Endothelial cell of umbilical vein (primary cell): ENCODE measurements around the gene OPA3. TPM values are rescaled to one million over a fixed set of nuclear protein-coding genes. Genes with fewer than 3 reads are reported as not detected.

Experiments used
- BruUV-seq: library from RNA; stranded (reverse); fragments of 400-500 nt; replicated peaks from 2 replicates; lab custom pipeline; 2021; lab: Mats Ljungman, UMichigan
- CTCF ChIA-PET: fragments of 300-600, 350-600 bp; sonication (Branson Sonifier 250); formaldehyde crosslinking; loops from one replicate; lab custom pipeline; 2021; ENCODE audit warnings: antibody characterized with exemption, inconsistent platforms; lab: Charles Lee
- POLR2A ChIA-PET: fragments of 300-600, 350-600 bp; sonication (Branson Sonifier 250); formaldehyde crosslinking; loops from one replicate; lab custom pipeline; 2021; ENCODE audit warnings: antibody characterized with exemption, inconsistent platforms; lab: Charles Lee
- DNase-seq: peaks from one replicate; pipeline ENCODE4 v3.0.0-alpha.2; 2011; ENCODE audit warnings: low read depth, low spot score
- FAIRE-seq: peaks from 2 replicates; lab custom pipeline; 2011; peaks lifted over from hg19 to GRCh38; lab: Jason Lieb, UNC
- H2AFZ ChIP-seq: 2 replicates; pipeline ENCODE4 v1.6.0; 2012; ENCODE audit warnings: low read depth, low read length, control low read depth, inconsistent platforms
- H3K27ac ChIP-seq: 2 replicates; pipeline ENCODE4 v1.5.1; 2011; ENCODE audit warnings: low read depth, mild to moderate bottlenecking, control low read depth, low read length, moderate library complexity; ENCODE audit not compliant: insufficient read depth
- H3K27me3 ChIP-seq, 2 experiments: 2 replicates each; pipeline versions ENCODE4 v1.6.0 to v1.6.1; 2011; ENCODE audit warnings: low read length in 2 of 2, mixed read lengths in 1 of 2; ENCODE audit not compliant: control insufficient read depth in 2 of 2, insufficient read depth in 2 of 2
- H3K36me3 ChIP-seq, 2 experiments: 2 replicates in 1 of 2; 3 replicates in 1 of 2; pipeline ENCODE4 v1.5.1; 2011; ENCODE audit warnings: low read length in 2 of 2, mild to moderate bottlenecking in 1 of 2, moderate library complexity in 1 of 2; ENCODE audit not compliant: control insufficient read depth in 2 of 2, insufficient read depth in 2 of 2; ENCODE audit errors: extremely low read depth in 1 of 2
- H3K4me1 ChIP-seq: 3 replicates; pipeline ENCODE4 v1.5.1; 2011; ENCODE audit warnings: mild to moderate bottlenecking, low read length; ENCODE audit not compliant: control insufficient read depth, insufficient read depth; ENCODE audit errors: extremely low read depth
- H3K4me2 ChIP-seq: 2 replicates; pipeline ENCODE4 v1.6.1; 2011; ENCODE audit warnings: low read length, control low read depth, mixed read lengths; ENCODE audit not compliant: insufficient read depth
- H3K4me3 ChIP-seq, 3 experiments: fragments of 200-600 bp in 1 of 3; sonication (generic), shearing (Covaris generic) in 1 of 3; replicated peaks in 1 of 3; 2 replicates each; pipeline ENCODE4 v1.5.1; 2011 to 2016; ENCODE audit warnings: control low read depth in 3 of 3, low read length in 3 of 3, mild to moderate bottlenecking in 2 of 3, inconsistent platforms in 1 of 3, low read depth in 1 of 3, moderate library complexity in 1 of 3; ENCODE audit not compliant: insufficient read depth in 1 of 3
- H3K79me2 ChIP-seq: 2 replicates; pipeline ENCODE4 v1.6.0; 2012; ENCODE audit warnings: low read length, inconsistent platforms; ENCODE audit not compliant: control insufficient read depth, insufficient read depth
- H3K9ac ChIP-seq: replicated peaks from 2 replicates; pipeline ENCODE3; 2011; ENCODE audit warnings: low read length, control low read depth; ENCODE audit not compliant: insufficient read depth; ENCODE audit errors: extremely low read depth
- H3K9me1 ChIP-seq: replicated peaks from 3 replicates; pipeline ENCODE4 v1.6.0; 2011; ENCODE audit warnings: mild to moderate bottlenecking, low read length; ENCODE audit not compliant: control insufficient read depth, insufficient read depth; ENCODE audit errors: extremely low read depth
- H3K9me3 ChIP-seq: replicated peaks from 2 replicates; pipeline ENCODE4 v1.5.1; 2012; ENCODE audit warnings: low read length, inconsistent platforms; ENCODE audit not compliant: control insufficient read depth, insufficient read depth
- H4K20me1 ChIP-seq: replicated peaks from 2 replicates; pipeline ENCODE3; 2011; ENCODE audit warnings: mild to moderate bottlenecking, low read length; ENCODE audit not compliant: control insufficient read depth, insufficient read depth; ENCODE audit errors: extremely low read depth
- EZH2 ChIP-seq: IDR thresholded peaks from 2 replicates; pipeline ENCODE4 v1.6.1; 2012; ENCODE audit warnings: borderline replicate concordance, low read depth, mild to moderate bottlenecking, moderate library complexity, low read length, inconsistent platforms; ENCODE audit not compliant: severe bottlenecking
- FOS ChIP-seq: IDR thresholded peaks from 2 replicates; pipeline ENCODE4 v1.6.1; 2011; ENCODE audit warnings: mild to moderate bottlenecking, low read length, moderate library complexity, borderline replicate concordance; ENCODE audit not compliant: insufficient read depth
- GATA2 ChIP-seq: IDR thresholded peaks from 2 replicates; pipeline ENCODE4 v1.7.0; 2011; ENCODE audit warnings: low read depth, mild to moderate bottlenecking, moderate library complexity, mixed read lengths, low read length; ENCODE audit not compliant: insufficient read length, insufficient read depth
- JUN ChIP-seq: IDR thresholded peaks from 2 replicates; pipeline ENCODE4 v1.6.1; 2011; ENCODE audit warnings: borderline replicate concordance, low read depth; ENCODE audit not compliant: insufficient read length, insufficient read depth
- MYC ChIP-seq: IDR thresholded peaks from one replicate; pipeline ENCODE4 v1.6.1; 2011; ENCODE audit warnings: mild to moderate bottlenecking, low read depth, low read length
- POLR2A ChIP-seq: IDR thresholded peaks from 2 replicates; pipeline ENCODE4 v1.6.1; 2012; ENCODE audit warnings: low read depth, mild to moderate bottlenecking, control low read depth, low read length
- POLR2AphosphoS5 ChIP-seq: IDR thresholded peaks from 2 replicates; pipeline ENCODE4 v1.6.1; 2012; ENCODE audit warnings: low read depth, mild to moderate bottlenecking, control low read depth, low read length, moderate library complexity; ENCODE audit not compliant: insufficient read depth
- dilution Hi-C: fragments of 300-500 bp; cut with MboI; formaldehyde crosslinking; loops from one replicate; pipeline ENCODE4 v1.15.0; 2019; ENCODE audit warnings: low sequenced_read_pairs; ENCODE audit not compliant: extremely low pct_ligation_motif_present
- intact Hi-C: fragments of 100-400 bp; cut with micrococcal nuclease; formaldehyde crosslinking; loops from one replicate; pipeline ENCODE4 v1.10.0; 2022
- polyA plus RNA-seq, 4 experiments: library from polyadenylated mRNA; depleted of rRNA in 3 of 4; stranded (reverse) in 3 of 4; unstranded in 1 of 4; fragments of >200 nt; gene quantifications; 2 replicates each; pipeline versions ENCODE4 v1.2.1 to v1.2.3, GENCODE V29; 2011 to 2012; ENCODE audit warnings: missing spikeins in 1 of 4
- total RNA-seq: library from RNA; stranded (reverse); gene quantifications from 2 replicates; pipeline ENCODE4 v1.2.3, GENCODE V29; 2021
- TF ChIP-seq, protein P1 (sequence below), 2 donors: IDR thresholded peaks; 1 replicate in 1 of 2; 2 replicates in 1 of 2; pipeline ENCODE4 v1.5.1; 2011; ENCODE audit warnings: low read length in 2 of 2, mild to moderate bottlenecking in 2 of 2, moderate library complexity in 2 of 2, control low read depth in 1 of 2, inconsistent platforms in 1 of 2, low read depth in 1 of 2; ENCODE audit not compliant: insufficient read depth in 1 of 2; ENCODE audit errors: extremely low read depth in 1 of 2
- TF ChIP-seq, protein P2 (sequence below): IDR thresholded peaks from 2 replicates; pipeline ENCODE4 v1.6.1; 2011; ENCODE audit not compliant: insufficient read depth, insufficient read length

Gene OPA3
- total and polyA plus RNA-seq, 2 donors (not counting 3 experiments of a cell fraction or from before 2014, with no cell fraction given): 15.4 to 16.0 TPM

DNA sequence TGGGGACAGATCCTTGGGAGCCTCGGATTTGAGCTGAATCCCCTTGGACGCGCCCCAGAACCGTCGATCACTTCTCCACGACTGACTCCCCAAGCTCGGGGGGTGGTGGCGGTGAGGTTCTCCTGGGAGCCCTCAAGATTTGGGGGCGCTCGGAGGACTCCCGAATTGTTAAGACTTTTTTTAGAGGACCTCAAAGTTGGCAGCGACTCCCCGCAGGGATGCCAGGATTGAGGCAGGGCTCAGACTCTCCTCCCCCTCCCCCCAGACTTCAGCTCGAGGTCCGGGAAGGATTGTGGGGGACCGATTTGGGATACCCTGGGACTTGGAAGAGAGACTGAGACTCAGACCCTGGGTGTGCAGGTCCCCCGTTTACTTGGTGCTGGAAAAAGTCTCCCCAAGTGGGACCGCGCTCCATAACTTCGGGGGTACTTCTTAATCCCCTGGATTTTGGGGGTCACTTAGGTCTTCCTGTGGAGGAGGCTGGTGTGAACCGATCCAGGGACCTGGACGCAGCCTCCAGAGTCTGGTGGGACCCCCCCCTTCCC, 76.7 kb downstream of the OPA3 start:
- peak; percentile 24 for DNase-seq
- intact Hi-C loops: loop anchor here (2.0 kb wide), 3 partner anchors 15 to 23 kb away; no protein-coding TSS in a partner anchor
- no peak for TF ChIP-seq MYC
- no peak for TF ChIP-seq GATA2
- no peak for TF ChIP-seq JUN
- no peak for TF ChIP-seq POLR2AphosphoS5
- TF ChIP-seq POLR2A: no peak
- TF ChIP-seq, protein P1, sequence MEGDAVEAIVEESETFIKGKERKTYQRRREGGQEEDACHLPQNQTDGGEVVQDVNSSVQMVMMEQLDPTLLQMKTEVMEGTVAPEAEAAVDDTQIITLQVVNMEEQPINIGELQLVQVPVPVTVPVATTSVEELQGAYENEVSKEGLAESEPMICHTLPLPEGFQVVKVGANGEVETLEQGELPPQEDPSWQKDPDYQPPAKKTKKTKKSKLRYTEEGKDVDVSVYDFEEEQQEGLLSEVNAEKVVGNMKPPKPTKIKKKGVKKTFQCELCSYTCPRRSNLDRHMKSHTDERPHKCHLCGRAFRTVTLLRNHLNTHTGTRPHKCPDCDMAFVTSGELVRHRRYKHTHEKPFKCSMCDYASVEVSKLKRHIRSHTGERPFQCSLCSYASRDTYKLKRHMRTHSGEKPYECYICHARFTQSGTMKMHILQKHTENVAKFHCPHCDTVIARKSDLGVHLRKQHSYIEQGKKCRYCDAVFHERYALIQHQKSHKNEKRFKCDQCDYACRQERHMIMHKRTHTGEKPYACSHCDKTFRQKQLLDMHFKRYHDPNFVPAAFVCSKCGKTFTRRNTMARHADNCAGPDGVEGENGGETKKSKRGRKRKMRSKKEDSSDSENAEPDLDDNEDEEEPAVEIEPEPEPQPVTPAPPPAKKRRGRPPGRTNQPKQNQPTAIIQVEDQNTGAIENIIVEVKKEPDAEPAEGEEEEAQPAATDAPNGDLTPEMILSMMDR (IDR thresholded peaks at IDR 0.05; ENCODE audit: extremely low read depth in 1 of 2, insufficient read depth in 1 of 2, low read depth in 1 of 2, low read length in 2 of 2): no peak
- no peak for TF ChIP-seq EZH2
- TF ChIP-seq, protein P2, sequence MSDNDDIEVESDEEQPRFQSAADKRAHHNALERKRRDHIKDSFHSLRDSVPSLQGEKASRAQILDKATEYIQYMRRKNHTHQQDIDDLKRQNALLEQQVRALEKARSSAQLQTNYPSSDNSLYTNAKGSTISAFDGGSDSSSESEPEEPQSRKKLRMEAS: no peak
- TF ChIP-seq FOS: no peak
- peak overlapping the region; percentile 92 to 100 (median 96) for H3K4me3 ChIP-seq
- no peaks in the 10 kb centered on the region for H3K9me3 ChIP-seq
- peak overlapping the region; percentile 77 for H3K4me2 ChIP-seq
- dilution Hi-C loops: no loop called here
- BruUV-seq: TSS peak; percentile 30
- peaks cover 58% of the 10 kb centered on the region for H3K79me2 ChIP-seq
- H4K20me1 ChIP-seq: no peaks in the 10 kb centered on the region
- H3K4me1 ChIP-seq: peaks cover 25% of the 10 kb centered on the region
- no peaks in the 10 kb centered on the region for H3K27me3 ChIP-seq
- POLR2A ChIA-PET: interaction anchor here (0.7 to 1.0 kb wide), 2 partner anchors 29 to 90 kb away, joined by 4 to 7 read pairs; no protein-coding TSS in a partner anchor
- FAIRE-seq: no peak
- H3K27ac ChIP-seq: peak overlapping the region; percentile 69
- peaks cover 0 to 3% of the 10 kb centered on the region in 2 experiments for H3K36me3 ChIP-seq
- H3K9me1 ChIP-seq: no peaks in the 10 kb centered on the region
- H2AFZ ChIP-seq: no peak overlapping the region
- CTCF ChIA-PET: interaction anchor here (0.9 to 1.7 kb wide), 7 partner anchors 9 to 135 kb away, joined by 3 to 6 read pairs (median 3); no protein-coding TSS in a partner anchor
- peak overlapping the region; percentile 87 for H3K9ac ChIP-seq
